A549 (cell line): Measurements from ENCODE around the gene PRKCZ. TPM values are rescaled to one million over a fixed set of nuclear protein-coding genes. Genes with fewer than 3 reads are reported as not detected.

Experiments used
- ATAC-seq, 2 experiments: fragments of 200-7000 bp in 1 of 2; fragments of >200 bp in 1 of 2; cut with Nextera tagmentation in 1 of 2; cut with Tn5 transposase in 1 of 2; 3 replicates each; pipeline versions ENCODE4 v1.8.0 to v1.9.1; 2018 to 2020; ENCODE audit warnings: mild to moderate bottlenecking in 1 of 2, moderate library complexity in 1 of 2
- CTCF ChIA-PET: fragments of 300-600 bp; sonication (Branson Sonifier 250); formaldehyde crosslinking; extraction: SDS; loops from one replicate; lab custom pipeline; 2021; ENCODE audit warnings: antibody characterized with exemption, inconsistent platforms; lab: Yijun Ruan, JAX
- POLR2A ChIA-PET: fragments of 350-600 bp; formaldehyde crosslinking; extraction: SDS; loops from one replicate; lab custom pipeline; 2021; ENCODE audit warnings: antibody characterized with exemption, inconsistent platforms; lab: Yijun Ruan, JAX
- DNase-seq, 2 experiments: peaks; one replicate each; pipeline versions ENCODE4 v3.0.0 to v3.0.0-alpha.2; 2011 to 2016; ENCODE audit warnings: low read depth in 1 of 2, low spot score in 1 of 2
- FAIRE-seq: peaks from 2 replicates; lab custom pipeline; 2011; peaks lifted over from hg19 to GRCh38; lab: Jason Lieb, UNC
- H3K27ac ChIP-seq, 2 experiments: fragments of >200 bp; sonication (Bioruptor Twin); formaldehyde crosslinking; 3 replicates each; pipeline ENCODE4 v1.5.1; 2016 to 2017
- H3K4me1 ChIP-seq: fragments of >200 bp; sonication (Bioruptor Twin); formaldehyde crosslinking; 3 replicates; pipeline ENCODE4 v1.6.1; 2016
- H3K4me2 ChIP-seq: fragments of >200 bp; sonication (Bioruptor Twin); formaldehyde crosslinking; 3 replicates; pipeline ENCODE4 v1.6.1; 2016
- H3K4me3 ChIP-seq: fragments of >200 bp; sonication (Bioruptor Twin); formaldehyde crosslinking; 3 replicates; pipeline ENCODE4 v1.5.1; 2016
- H3K9me3 ChIP-seq: fragments of >200 bp; sonication (Bioruptor Twin); formaldehyde crosslinking; 3 replicates; pipeline ENCODE4 v1.6.1; 2016
- BHLHE40 ChIP-seq: IDR thresholded peaks from 2 replicates; pipeline ENCODE4 v1.6.1; 2012; ENCODE audit warnings: low read depth, low read length, inconsistent platforms
- CHD2 ChIP-seq: fragments of 150-350 bp; IDR thresholded peaks from 2 replicates; pipeline ENCODE4 v1.6.1; 2014; ENCODE audit warnings: low read length; ENCODE audit not compliant: partially characterized antibody
- CHD4 ChIP-seq: fragments of 200-600 bp; sonication (generic); IDR thresholded peaks from 2 replicates; pipeline ENCODE4 v1.6.1; 2016; ENCODE audit warnings: antibody characterized with exemption, mild to moderate bottlenecking, borderline replicate concordance
- EHF ChIP-seq: fragments of 250-450 bp; sonication (Bioruptor Pico); IDR thresholded peaks from 2 replicates; pipeline ENCODE4 v1.5.0; 2020; ENCODE audit warnings: mild to moderate bottlenecking
- EHMT2 ChIP-seq: fragments of 200-600 bp; sonication (generic); IDR thresholded peaks from 2 replicates; pipeline ENCODE4 v1.6.1; 2016; ENCODE audit warnings: antibody characterized with exemption, low read depth, mild to moderate bottlenecking, moderate library complexity
- FOSB ChIP-seq: fragments of 250-450 bp; sonication (Bioruptor Pico); IDR thresholded peaks from 2 replicates; pipeline ENCODE4 v1.5.0; 2020; ENCODE audit warnings: mild to moderate bottlenecking, moderate library complexity
- FOSL2 ChIP-seq, 2 experiments: fragments of 450-650 bp in 1 of 2; fragments of >200 bp in 1 of 2; sonication (Bioruptor Twin) in 1 of 2; formaldehyde crosslinking; IDR thresholded peaks; 2 replicates each; pipeline versions ENCODE4 v1.5.0 to v1.6.1; 2016 to 2020; ENCODE audit warnings: mild to moderate bottlenecking in 1 of 2, moderate library complexity in 1 of 2
- JUN ChIP-seq, 2 experiments: fragments of >200 bp; sonication (Bioruptor Twin); formaldehyde crosslinking; IDR thresholded peaks; 2 replicates in 1 of 2; 3 replicates in 1 of 2; pipeline ENCODE4 v1.6.1; 2016 to 2017
- JUNB ChIP-seq: fragments of >200 bp; sonication (Bioruptor Twin); formaldehyde crosslinking; IDR thresholded peaks from 2 replicates; pipeline ENCODE4 v1.6.1; 2016
- MYC ChIP-seq: IDR thresholded peaks from 2 replicates; pipeline ENCODE4 v1.6.1; 2012; ENCODE audit warnings: mild to moderate bottlenecking, inconsistent platforms, low read length, improper control_type of control experiment, borderline replicate concordance
- NR3C1 ChIP-seq: fragments of >200 bp; sonication (Bioruptor Twin); formaldehyde crosslinking; IDR thresholded peaks from 3 replicates; pipeline ENCODE4 v1.6.1; 2017
- RAD21 ChIP-seq, 2 experiments: fragments of >200 bp in 1 of 2; sonication (Bioruptor Twin) in 1 of 2; formaldehyde crosslinking in 1 of 2; IDR thresholded peaks in 1 of 2; conservative IDR thresholded peaks in 1 of 2; 2 replicates in 1 of 2; 3 replicates in 1 of 2; pipeline ENCODE4 v1.6.1; 2012 to 2018; ENCODE audit warnings: inconsistent platforms in 1 of 2
- RARB ChIP-seq: fragments of 250-450 bp; sonication (Bioruptor Pico); IDR thresholded peaks from 2 replicates; pipeline ENCODE4 v1.8.0; 2021; ENCODE audit warnings: mild to moderate bottlenecking, moderate library complexity
- RFX5 ChIP-seq: fragments of 450-650 bp; IDR thresholded peaks from 2 replicates; pipeline ENCODE4 v1.7.1; 2014; ENCODE audit warnings: antibody characterized with exemption, mild to moderate bottlenecking, moderate library complexity
- TP53 ChIP-seq: fragments of 250-450 bp; sonication (Bioruptor Pico); IDR thresholded peaks from 2 replicates; pipeline ENCODE4 v1.5.0; 2021; ENCODE audit warnings: mild to moderate bottlenecking, moderate library complexity
- ZC3H11A ChIP-seq: fragments of 450-650 bp; IDR thresholded peaks from 2 replicates; pipeline ENCODE4 v1.6.1; 2014; ENCODE audit warnings: antibody characterized with exemption, mild to moderate bottlenecking
- ZFP36 ChIP-seq: fragments of 450-650 bp; IDR thresholded peaks from 2 replicates; pipeline ENCODE4 v1.6.1; 2014; ENCODE audit warnings: borderline replicate concordance; ENCODE audit not compliant: partially characterized antibody
- WGBS: methylation state at CpG from one replicate; pipeline ENCODE4 v1.1.6; 2017; ENCODE audit errors: missing lambda C conversion rate; 5-methylcytosine and 5-hydroxymethylcytosine counted together
- polyA plus RNA-seq, 4 experiments: library from polyadenylated mRNA; depleted of rRNA in 3 of 4; stranded (reverse); fragments of >200 nt; fragmentation: RNase III in 1 of 4; extraction: RNeasy Plus Mini Kit Qiagen cat#74134 plus additional on column Dnase treatment in 1 of 4; gene quantifications; 2 replicates in 3 of 4; 3 replicates in 1 of 4; pipeline ENCODE4 v1.2.3, GENCODE V29; 2011 to 2017
- TF ChIP-seq, protein P1 (sequence below): IDR thresholded peaks from 2 replicates; pipeline ENCODE4 v1.6.1; 2012
- TF ChIP-seq, protein P2 (sequence below): fragments of 450-650 bp; IDR thresholded peaks from 2 replicates; pipeline ENCODE4 v1.6.1; 2014; ENCODE audit warnings: antibody characterized with exemption
- TF ChIP-seq, protein P3 (sequence below): fragments of 200-600 bp; sonication (generic); IDR thresholded peaks from 2 replicates; pipeline ENCODE4 v1.6.1; 2016; ENCODE audit warnings: antibody characterized with exemption, mild to moderate bottlenecking, moderate library complexity

PRKCZ gene
- polyA plus RNA-seq, 2 of the 4 experiments (the other 2 are of a cell fraction) = 9.5 to 9.8 TPM

DNA sequence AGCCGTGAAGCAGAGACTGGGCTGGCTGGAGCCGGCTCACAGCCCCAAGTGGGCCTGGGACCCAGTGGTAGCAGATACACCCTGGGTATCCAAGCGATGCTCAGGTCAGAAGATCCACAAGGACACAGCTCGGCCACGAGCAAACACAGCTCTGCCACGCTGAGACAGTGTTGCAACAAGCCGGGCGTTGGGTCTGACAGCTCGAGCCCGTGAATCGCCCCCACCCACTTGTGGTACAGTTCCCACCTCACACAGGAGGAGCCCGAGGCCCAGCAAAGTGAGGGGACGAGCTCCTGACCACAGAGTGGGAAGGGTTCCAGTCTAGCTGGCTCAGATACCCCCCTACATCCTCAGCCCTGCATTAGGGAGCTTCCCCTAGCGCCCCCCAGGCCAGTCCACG is 8.9 kb upstream of the PRKCZ start:
- FAIRE-seq = no peak
- no peak overlapping the region for H3K4me3 ChIP-seq
- ATAC-seq = no peak
- WGBS = 48% methylated on average over 10 of the region's 15 CpGs
- H3K9me3 ChIP-seq = no peaks in the 10 kb centered on the region
- no peak overlapping the region for H3K27ac ChIP-seq
- H3K4me1 ChIP-seq = no peaks in the 10 kb centered on the region
- ChIA-PET CTCF (interaction anchor here (0.6 to 9.5 kb wide), 5 partner anchors 11 to 181 kb away, joined by 3 to 127 read pairs (median 10); no protein-coding TSS in a partner anchor), POLR2A (no interaction called here)
- DNase-seq = no peak
- TF ChIP-seq, protein P1, sequence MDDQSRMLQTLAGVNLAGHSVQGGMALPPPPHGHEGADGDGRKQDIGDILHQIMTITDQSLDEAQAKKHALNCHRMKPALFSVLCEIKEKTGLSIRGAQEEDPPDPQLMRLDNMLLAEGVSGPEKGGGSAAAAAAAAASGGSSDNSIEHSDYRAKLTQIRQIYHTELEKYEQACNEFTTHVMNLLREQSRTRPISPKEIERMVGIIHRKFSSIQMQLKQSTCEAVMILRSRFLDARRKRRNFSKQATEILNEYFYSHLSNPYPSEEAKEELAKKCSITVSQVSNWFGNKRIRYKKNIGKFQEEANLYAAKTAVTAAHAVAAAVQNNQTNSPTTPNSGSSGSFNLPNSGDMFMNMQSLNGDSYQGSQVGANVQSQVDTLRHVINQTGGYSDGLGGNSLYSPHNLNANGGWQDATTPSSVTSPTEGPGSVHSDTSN = no peak
- no peak for TF ChIP-seq CHD2
- TF ChIP-seq NR3C1 = no peak
- no peak for TF ChIP-seq CHD4
- TF ChIP-seq JUN (IDR thresholded peaks at IDR 0.05) = no peak
- no peak for TF ChIP-seq JUNB
- TF ChIP-seq RARB (CRISPR knock-in tag) = no peak
- no peak for TF ChIP-seq ZFP36
- TF ChIP-seq, protein P2, sequence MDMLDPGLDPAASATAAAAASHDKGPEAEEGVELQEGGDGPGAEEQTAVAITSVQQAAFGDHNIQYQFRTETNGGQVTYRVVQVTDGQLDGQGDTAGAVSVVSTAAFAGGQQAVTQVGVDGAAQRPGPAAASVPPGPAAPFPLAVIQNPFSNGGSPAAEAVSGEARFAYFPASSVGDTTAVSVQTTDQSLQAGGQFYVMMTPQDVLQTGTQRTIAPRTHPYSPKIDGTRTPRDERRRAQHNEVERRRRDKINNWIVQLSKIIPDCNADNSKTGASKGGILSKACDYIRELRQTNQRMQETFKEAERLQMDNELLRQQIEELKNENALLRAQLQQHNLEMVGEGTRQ = no peak
- no peak for TF ChIP-seq FOSB (CRISPR knock-in tag)
- TF ChIP-seq EHF (CRISPR knock-in tag) = no peak
- no peak overlapping the region for H3K4me2 ChIP-seq

DNA sequence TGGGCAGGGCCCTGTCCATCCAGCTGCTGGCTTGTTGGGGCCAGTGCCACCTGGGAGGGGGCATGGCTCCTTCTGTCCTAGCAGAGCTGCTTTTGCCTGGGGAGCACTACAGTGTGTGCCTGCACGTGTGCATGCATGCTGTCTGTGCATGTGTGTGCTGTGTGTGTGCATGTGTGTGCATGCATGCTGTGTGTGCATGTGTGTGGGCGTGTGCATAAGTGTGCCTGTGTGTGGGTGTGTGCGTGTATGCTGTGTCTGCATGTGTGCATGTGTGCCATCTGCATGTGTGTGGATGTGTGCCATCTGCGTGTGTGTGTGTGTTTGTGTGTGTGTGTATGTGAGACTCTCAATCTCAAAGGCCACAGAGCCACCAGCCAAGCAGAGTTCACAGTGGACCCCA is 8.3 kb upstream of the PRKCZ start:
- H3K4me3 ChIP-seq = no peak overlapping the region
- DNase-seq (no peak), FAIRE-seq (no peak), ATAC-seq (no peak)
- H3K4me2 ChIP-seq = no peak overlapping the region
- H3K4me1 ChIP-seq = no peaks in the 10 kb centered on the region
- TF ChIP-seq, protein P3, sequence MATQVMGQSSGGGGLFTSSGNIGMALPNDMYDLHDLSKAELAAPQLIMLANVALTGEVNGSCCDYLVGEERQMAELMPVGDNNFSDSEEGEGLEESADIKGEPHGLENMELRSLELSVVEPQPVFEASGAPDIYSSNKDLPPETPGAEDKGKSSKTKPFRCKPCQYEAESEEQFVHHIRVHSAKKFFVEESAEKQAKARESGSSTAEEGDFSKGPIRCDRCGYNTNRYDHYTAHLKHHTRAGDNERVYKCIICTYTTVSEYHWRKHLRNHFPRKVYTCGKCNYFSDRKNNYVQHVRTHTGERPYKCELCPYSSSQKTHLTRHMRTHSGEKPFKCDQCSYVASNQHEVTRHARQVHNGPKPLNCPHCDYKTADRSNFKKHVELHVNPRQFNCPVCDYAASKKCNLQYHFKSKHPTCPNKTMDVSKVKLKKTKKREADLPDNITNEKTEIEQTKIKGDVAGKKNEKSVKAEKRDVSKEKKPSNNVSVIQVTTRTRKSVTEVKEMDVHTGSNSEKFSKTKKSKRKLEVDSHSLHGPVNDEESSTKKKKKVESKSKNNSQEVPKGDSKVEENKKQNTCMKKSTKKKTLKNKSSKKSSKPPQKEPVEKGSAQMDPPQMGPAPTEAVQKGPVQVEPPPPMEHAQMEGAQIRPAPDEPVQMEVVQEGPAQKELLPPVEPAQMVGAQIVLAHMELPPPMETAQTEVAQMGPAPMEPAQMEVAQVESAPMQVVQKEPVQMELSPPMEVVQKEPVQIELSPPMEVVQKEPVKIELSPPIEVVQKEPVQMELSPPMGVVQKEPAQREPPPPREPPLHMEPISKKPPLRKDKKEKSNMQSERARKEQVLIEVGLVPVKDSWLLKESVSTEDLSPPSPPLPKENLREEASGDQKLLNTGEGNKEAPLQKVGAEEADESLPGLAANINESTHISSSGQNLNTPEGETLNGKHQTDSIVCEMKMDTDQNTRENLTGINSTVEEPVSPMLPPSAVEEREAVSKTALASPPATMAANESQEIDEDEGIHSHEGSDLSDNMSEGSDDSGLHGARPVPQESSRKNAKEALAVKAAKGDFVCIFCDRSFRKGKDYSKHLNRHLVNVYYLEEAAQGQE = no peak
- TF ChIP-seq MYC (no peak), TP53 (no peak), RFX5 (no peak), JUN (IDR thresholded peaks at IDR 0.05) (no peak), JUNB (no peak), BHLHE40 (no peak), CHD4 (no peak), ZC3H11A (no peak), RAD21 (conservative IDR thresholded peaks at IDR 0.05 in 1 of 2, IDR thresholded peaks at IDR 0.05 in 1 of 2) (no peak), NR3C1 (no peak), FOSL2 (IDR thresholded peaks at IDR 0.05) (no peak), FOSL2 (CRISPR knock-in tag; IDR thresholded peaks at IDR 0.05) (no peak), EHMT2 (no peak), CHD2 (no peak), RARB (CRISPR knock-in tag) (no peak)
- TF ChIP-seq, all 56 proteins: peak for 0
- H3K9me3 ChIP-seq = no peaks in the 10 kb centered on the region
- POLR2A ChIA-PET = no interaction called here
- WGBS = 76% methylated on average over 4 of the region's 4 CpGs
- no peak overlapping the region for H3K27ac ChIP-seq
- CTCF ChIA-PET = interaction anchor here (0.6 to 9.5 kb wide), 5 partner anchors 9 to 182 kb away, joined by 3 to 127 read pairs (median 4); no protein-coding TSS in a partner anchor
